ENCODE results near the gene KLF6. TPM values are rescaled to one million over a fixed set of nuclear protein-coding genes. Genes with fewer than 3 reads are reported as not detected.
A peak's percentile ranks its signal among the peaks of the same experiment; 100 is the strongest.

The KLF6 gene
- total and polyA plus RNA-seq, 9 of the 15 experiments (the other 6 are each of a cell fraction or from before 2014, with no cell fraction given) = 3.2 to 23.9 (median 8.0) TPM

DNA sequence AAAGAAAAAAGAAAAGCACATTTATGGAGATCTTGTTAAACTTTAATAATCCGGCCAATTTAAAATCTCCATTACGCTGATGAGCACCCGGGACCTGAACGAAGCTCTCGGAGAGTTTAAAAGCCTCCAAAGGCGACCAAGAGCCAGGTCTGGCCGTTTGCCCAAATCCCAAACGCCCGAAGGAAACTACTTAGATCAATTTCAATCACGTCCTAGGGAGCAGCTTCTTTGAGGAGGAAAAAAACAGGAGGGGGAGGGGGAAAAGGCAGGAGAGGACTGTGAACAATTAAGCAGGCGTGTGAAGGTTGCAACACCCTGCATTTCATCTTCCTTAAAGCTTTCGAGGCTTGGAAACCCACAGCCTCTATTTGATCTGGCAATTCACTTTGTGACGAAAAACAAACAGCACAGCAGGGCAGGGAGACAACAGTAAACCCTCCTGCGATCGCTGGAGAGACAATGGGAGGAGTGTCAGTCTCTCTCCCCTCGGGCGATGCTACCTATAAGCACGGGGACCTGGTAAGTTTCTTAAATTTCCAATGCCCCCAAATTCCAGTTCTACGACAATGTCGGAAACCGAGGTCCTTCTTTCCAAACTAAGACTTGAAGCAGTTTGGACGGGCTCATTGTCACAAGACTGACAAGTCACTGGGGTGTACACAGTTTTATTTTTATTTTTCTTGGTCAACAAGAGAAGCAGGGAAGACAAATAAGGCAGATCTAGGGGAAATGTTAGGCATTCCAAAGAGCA lies 1.2 kb downstream of the KLF6 start (continued):
- TF ChIP-seq, protein P1, sequence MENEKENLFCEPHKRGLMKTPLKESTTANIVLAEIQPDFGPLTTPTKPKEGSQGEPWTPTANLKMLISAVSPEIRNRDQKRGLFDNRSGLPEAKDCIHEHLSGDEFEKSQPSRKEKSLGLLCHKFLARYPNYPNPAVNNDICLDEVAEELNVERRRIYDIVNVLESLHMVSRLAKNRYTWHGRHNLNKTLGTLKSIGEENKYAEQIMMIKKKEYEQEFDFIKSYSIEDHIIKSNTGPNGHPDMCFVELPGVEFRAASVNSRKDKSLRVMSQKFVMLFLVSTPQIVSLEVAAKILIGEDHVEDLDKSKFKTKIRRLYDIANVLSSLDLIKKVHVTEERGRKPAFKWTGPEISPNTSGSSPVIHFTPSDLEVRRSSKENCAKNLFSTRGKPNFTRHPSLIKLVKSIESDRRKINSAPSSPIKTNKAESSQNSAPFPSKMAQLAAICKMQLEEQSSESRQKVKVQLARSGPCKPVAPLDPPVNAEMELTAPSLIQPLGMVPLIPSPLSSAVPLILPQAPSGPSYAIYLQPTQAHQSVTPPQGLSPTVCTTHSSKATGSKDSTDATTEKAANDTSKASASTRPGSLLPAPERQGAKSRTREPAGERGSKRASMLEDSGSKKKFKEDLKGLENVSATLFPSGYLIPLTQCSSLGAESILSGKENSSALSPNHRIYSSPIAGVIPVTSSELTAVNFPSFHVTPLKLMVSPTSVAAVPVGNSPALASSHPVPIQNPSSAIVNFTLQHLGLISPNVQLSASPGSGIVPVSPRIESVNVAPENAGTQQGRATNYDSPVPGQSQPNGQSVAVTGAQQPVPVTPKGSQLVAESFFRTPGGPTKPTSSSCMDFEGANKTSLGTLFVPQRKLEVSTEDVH (IDR thresholded peaks at IDR 0.05; ENCODE audit: low read depth, partially characterized antibody) = no peak
- TF ChIP-seq PPARD (CRISPR knock-in tag; IDR thresholded peaks at IDR 0.05) = no peak
- TF ChIP-seq, protein P2, sequence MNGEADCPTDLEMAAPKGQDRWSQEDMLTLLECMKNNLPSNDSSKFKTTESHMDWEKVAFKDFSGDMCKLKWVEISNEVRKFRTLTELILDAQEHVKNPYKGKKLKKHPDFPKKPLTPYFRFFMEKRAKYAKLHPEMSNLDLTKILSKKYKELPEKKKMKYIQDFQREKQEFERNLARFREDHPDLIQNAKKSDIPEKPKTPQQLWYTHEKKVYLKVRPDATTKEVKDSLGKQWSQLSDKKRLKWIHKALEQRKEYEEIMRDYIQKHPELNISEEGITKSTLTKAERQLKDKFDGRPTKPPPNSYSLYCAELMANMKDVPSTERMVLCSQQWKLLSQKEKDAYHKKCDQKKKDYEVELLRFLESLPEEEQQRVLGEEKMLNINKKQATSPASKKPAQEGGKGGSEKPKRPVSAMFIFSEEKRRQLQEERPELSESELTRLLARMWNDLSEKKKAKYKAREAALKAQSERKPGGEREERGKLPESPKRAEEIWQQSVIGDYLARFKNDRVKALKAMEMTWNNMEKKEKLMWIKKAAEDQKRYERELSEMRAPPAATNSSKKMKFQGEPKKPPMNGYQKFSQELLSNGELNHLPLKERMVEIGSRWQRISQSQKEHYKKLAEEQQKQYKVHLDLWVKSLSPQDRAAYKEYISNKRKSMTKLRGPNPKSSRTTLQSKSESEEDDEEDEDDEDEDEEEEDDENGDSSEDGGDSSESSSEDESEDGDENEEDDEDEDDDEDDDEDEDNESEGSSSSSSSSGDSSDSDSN (IDR thresholded peaks at IDR 0.05; ENCODE audit: borderline replicate concordance in 1 of 2, low read depth in 2 of 2, low read length in 2 of 2) = peak in 1 of 2 experiments; percentile 47; a peak in 1 of 4 replicates
- peak; percentile 83 for TF ChIP-seq KAT7 (CRISPR knock-in tag; IDR thresholded peaks at IDR 0.05; ENCODE audit: borderline replicate concordance)
- TF ChIP-seq, protein P3, sequence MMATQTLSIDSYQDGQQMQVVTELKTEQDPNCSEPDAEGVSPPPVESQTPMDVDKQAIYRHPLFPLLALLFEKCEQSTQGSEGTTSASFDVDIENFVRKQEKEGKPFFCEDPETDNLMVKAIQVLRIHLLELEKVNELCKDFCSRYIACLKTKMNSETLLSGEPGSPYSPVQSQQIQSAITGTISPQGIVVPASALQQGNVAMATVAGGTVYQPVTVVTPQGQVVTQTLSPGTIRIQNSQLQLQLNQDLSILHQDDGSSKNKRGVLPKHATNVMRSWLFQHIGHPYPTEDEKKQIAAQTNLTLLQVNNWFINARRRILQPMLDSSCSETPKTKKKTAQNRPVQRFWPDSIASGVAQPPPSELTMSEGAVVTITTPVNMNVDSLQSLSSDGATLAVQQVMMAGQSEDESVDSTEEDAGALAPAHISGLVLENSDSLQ (IDR thresholded peaks at IDR 0.05) = no peak
- TF ChIP-seq MECOM (CRISPR knock-in tag; IDR thresholded peaks at IDR 0.05) = no peak
- TF ChIP-seq, protein P4, sequence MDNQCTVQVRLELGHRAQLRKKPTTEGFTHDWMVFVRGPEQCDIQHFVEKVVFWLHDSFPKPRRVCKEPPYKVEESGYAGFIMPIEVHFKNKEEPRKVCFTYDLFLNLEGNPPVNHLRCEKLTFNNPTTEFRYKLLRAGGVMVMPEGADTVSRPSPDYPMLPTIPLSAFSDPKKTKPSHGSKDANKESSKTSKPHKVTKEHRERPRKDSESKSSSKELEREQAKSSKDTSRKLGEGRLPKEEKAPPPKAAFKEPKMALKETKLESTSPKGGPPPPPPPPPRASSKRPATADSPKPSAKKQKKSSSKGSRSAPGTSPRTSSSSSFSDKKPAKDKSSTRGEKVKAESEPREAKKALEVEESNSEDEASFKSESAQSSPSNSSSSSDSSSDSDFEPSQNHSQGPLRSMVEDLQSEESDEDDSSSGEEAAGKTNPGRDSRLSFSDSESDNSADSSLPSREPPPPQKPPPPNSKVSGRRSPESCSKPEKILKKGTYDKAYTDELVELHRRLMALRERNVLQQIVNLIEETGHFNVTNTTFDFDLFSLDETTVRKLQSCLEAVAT (IDR thresholded peaks at IDR 0.05) = peak; percentile 1 to 39; a peak in 2 of 4 replicates
- no peak for TF ChIP-seq CHD1 (IDR thresholded peaks at IDR 0.05; ENCODE audit: low read length)
- no peak for TF ChIP-seq RBM25 (IDR thresholded peaks at IDR 0.05; ENCODE audit: low read depth, low read length, severe bottlenecking)
- no peak for TF ChIP-seq PHF21A (IDR thresholded peaks at IDR 0.05; ENCODE audit: borderline replicate concordance, low read depth)
- TF ChIP-seq GATAD2A (IDR thresholded peaks at IDR 0.05) = no peak
- TF ChIP-seq ZNF311 (CRISPR knock-in tag; IDR thresholded peaks at IDR 0.05) = no peak
- no peak; the same call in 1 of the 2 replicates for TF ChIP-seq L3MBTL2 (IDR thresholded peaks at IDR 0.05)
- no peak for TF ChIP-seq ELF2 (CRISPR knock-in tag; IDR thresholded peaks at IDR 0.05)

Measured in K562 (cell line).